ENCODE results near the gene SOX9. TPM values are rescaled to one million over a fixed set of nuclear protein-coding genes. Genes with fewer than 3 reads are reported as not detected.

SOX9 gene
- total RNA-seq, 1 donor from 2014 or later = not detected

DNA sequence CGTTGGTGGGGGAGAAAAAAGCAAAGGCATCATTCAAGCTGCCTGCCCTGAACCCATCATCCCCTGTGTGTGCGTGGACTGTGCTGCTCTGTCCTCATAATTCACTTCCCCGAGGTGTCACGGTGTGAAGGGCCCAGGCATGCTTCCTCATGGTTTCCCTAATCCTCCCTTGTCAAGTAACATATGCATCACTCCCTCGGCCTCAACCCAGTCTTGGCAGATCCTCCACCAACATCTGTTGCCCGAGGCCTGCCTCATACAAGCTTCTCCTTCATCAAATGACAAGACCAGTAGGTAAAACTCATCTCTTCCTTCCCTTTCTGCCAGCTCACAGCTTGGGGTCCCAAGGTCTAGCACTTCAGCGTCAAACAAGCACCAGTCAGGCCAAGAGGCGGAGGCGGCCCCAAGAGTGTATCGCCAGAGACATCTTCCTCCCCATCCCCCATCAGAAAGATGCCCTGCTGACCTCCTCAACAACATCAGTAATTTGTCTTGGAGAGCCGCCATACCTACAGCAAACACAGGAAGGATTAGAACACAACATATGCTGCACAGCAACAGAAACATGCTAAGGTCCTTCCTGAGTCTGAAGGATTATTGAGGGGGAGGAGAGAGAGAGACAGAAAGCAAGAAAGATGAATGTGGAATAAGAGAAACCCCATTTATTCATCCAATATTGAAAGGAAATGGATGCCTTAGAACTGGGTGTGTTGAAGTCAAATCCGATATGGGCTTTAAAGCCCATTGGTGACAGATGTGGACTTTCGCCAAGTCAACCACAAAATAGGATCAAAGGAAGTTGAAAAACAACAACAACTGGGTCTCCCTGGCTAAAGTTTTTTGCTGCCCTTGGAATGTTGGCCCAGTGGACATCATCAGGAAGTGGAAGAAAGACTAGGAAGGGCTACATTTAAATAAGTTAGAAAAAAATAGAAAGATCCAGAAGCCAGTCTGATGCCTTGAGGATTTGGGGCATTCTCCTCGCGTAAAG, 38.4 kb downstream of the SOX9 start:
- intact Hi-C loops (cut with micrococcal nuclease) = no loop called here

DNA sequence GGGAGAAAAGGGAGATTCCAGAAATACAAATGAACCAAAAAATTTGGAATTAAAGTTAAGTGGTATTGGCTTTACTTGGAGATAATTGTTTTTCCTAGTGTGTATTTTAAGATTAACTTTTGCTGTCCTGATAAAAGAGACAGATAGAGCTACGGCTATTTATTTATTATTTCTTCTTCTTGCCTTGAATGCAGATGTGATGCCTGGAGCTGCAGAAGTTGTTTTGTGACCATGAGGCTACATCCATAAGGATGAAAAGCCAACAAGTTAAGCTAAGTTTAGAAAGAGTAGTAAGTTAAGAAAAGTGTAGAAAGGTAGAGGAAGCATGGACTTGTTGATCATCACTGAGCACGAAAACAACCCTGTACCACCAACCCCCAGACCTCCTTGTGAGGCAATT, 41.7 kb downstream of the SOX9 start:
- intact Hi-C loops (cut with micrococcal nuclease) = no loop called here

DNA sequence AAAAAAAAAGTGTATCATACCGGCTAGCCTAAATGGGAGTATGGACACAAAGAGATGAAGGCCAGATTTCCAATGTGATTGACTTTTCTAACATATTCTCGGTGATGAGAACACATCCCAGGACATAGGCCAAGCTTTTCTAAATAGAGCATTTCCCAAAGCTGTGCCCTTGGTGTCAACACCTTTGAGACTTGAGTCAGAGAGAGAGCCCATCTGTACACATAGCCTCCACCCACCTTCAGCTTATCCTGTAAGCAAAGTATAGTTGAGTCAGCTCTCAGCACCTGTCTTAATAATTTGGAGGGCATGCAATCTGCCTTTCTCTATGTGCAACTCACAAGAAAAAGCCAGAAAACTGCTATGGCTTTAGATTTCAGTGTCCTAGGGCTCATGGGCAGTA, 42.7 kb downstream of the SOX9 start:
- intact Hi-C loops (cut with micrococcal nuclease) = no loop called here

DNA sequence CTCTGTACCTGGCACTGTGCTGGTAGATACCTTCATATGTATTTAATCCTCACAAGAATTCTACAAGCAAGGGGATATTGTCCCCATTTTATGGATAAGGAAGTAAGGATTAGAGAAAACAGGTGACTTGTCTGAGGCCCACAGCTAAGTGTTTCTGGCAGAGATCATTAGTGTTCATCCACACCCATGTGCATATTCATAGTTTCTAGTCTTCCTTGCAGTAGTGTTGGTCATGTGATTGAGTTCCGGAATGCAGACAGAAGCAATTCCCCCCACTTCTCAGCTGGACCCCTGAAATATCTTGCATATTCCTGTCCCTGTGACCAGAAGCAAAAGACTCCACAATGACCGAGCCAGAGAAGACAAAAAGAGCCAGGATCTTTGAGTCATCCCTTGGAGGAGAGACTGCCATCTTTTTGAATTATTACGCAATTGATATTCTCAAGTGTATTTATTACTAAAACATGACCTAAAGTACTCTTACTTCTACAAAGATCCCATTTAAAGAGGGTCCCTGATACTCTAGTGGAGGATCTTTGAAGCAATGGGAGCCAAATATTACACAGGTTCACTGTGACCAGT, 43.4 kb downstream of the SOX9 start:
- intact Hi-C loops (cut with micrococcal nuclease) = no loop called here

DNA sequence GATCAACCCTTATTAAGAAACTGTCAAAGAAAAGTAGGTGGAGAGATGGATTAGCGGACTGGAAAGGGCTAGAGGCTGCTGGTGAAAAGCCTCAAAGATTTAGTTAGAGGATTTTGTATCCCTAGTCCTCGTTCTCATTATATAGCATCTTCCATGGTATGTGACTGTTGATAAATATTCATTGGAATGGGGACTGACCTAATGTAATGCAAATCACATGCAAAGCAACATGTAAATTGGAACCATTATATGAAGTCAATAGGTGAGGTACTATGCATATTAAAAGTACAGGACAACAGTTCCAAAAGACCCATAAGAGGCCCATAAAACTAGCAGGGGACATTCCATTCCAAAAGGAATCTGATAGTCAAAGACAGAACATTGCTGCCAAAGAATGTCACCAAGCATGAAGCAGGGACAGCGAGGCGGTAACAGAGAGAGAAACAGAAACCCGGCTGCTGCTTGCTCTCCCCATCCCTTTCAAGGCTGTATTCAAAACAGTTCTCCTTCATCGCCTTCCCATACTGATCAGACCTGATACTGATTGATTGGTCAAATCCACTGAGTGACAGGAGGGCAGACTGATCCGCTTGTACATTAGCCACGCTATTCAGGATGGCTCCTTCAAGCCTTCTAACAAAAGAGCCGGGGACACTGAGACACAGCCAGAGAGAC, 44.5 kb downstream of the SOX9 start:
- intact Hi-C loops (cut with micrococcal nuclease) = no loop called here

DNA sequence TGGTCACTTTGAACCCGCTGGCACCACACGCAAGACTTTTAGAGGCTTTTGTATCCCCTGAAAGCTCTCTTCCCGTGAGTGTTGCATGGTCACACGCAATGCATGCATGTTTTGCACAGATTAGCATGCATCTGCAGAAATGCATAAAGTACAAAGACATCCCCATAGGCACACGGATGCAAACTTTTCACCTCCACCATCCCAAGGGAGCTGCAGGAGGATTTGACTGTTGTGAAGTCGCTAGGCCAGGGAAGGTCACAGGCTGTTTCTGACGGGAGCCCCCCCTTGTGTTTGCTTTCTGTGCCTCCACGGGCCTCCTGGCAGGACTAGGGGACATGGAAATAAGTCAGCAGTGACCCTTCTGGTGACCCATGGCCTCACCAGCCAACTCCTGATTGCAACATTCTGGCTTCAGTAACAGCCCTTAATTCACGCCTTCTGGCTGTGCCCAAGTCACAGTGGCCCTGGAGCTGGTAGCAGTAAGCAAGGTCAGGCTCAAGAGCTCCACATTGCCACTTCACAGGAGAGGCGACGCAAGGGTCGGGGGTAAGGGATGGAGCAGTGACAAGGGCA, 45.1 kb downstream of the SOX9 start:
- intact Hi-C loops (cut with micrococcal nuclease) = no loop called here

DNA sequence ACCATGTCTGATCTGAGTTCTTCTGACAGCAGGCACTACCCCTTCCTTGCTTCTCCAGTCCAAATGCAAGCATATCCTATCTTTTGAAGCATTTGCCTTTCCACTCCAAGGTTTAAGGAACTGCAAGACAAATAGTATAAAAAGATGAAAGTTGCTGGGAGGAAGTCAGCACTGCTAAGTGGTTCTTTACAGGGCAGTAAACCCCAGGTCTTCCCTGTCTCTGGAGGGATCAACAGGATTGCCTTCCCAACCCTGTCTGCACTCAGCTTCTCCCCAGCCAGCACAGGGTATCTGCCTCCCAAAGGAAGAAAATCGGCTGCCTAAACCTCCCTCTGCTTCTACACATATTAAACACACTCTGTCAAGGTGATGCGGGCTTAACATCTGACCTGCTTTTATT, 46.8 kb downstream of the SOX9 start:
- intact Hi-C loops (cut with micrococcal nuclease) = no loop called here

DNA sequence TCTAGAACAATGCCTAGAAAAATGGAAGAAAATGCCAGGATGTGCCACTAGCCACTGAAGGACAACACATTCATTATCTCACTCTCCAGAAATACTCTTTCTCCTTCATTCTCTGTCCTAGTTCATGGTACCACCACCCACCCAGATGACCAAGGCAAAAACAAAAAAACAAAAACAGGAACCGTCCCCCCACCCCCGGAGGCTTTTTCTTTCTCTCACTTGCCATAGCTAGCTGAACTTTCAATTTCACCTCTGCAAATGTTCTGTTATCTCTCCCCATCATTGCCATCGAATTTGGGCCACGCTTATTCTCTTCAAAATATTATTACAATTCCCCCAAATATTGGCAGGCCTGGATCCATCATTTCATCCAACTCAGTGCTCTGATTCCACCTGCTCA, 49.0 kb downstream of the SOX9 start:
- intact Hi-C loops (cut with micrococcal nuclease) = no loop called here

DNA sequence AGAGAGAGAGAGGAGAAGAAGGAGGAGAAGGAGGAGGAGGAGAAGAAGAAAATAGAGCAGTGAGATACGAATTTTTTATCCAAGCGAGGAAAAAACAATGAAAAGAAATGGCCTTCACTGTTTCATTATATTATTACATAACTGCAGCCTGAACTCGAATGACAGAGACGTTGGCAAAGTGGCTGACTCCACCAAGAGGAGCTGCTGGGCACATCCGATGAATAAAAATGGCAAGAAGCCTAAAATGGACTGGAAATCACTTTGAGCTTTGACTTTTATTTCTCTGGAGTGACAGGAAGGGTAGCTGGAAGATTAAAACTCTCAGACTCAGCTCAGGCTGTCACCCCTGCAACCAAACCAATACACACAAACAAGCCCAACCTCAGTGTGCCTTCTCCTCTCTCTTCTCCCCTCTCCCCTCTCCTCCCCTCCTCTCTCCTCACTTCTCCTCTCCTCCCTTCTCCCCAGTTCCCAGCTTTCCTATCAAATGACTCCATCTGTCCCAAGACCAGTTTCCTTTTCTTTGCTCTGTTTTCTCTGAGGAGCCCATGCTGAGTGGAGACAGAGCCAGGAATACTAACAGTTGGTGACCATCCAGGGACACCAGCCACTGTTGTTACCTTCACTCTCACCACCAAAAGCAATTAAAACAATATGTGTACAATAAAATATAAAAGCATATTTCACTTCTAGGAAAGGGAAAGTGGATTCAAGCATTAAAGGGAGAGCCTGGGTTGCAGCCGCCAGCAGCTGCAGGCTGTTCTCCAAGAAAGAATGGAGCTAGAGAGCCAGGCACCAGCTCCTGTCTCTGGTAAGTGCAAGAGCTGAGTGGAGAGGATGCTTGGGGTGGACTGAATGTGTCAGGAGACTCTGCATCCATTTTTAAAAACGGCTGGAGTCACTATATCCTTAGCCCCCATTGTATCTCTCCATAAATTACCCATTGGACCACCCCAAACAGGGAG, 51.2 kb downstream of the SOX9 start:
- intact Hi-C loops (cut with micrococcal nuclease) = no loop called here

DNA sequence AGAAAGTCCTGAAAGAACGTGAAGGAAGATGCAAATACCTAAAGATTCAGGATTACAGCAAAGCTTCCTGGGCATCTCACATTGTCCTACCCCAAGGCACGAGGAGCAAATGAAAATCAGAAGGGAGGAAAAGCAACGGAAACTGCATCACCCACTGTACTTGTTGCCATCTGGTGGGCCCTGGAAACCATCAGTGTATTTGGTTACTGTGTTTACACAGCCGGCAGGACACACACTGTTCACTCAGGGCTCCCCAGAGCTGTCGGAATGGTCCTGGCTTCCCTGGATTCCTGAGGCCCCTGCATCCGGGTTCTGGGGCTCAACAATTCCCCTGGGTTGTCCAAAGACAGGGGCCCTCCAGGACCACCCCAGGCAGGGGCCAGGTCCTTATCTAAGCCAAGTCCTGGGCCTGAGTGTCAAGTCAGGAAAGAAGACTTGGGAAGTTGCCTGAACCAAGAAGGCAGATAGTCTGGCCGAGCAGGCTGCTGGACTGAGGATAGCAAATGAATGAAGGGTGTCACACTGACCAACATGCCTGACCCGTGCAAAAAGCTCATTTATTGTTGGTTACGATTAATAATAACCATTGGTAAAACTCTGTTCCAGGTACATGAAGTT, 52.8 kb downstream of the SOX9 start:
- intact Hi-C loops (cut with micrococcal nuclease) = no loop called here

DNA sequence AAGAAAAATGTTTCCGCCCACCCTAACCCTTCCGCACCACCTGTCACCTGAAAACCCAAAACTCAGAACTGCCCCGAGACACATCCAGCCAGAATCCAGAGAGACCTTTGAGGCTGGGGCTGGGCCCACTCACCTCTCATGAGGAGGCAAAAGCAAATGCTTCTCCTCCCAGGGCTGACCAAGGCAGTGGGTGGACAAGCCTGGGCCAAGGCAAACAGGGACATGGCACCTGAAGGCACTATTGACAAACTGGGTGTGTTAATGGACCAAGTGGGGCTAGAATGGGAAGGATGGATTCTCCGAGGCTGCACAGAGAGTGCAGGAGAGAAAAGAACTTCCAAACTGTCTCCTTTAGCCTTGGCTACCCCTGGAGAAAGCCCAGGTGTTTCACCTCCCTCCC, 54.4 kb downstream of the SOX9 start:
- intact Hi-C loops (cut with micrococcal nuclease) = no loop called here

Measured in T-helper 2 cell treated with Interferon-gamma antibody and Interleukin-4, amounts not matched to agents 100 ng/mL and 5 ng/mL, for 36 hours (primary cell).